ENCODE results near the gene TUBGCP2.

- TF ChIP-seq POLR2A (IDR thresholded peaks at IDR 0.05), result no peak
- TF ChIP-seq, protein P1, sequence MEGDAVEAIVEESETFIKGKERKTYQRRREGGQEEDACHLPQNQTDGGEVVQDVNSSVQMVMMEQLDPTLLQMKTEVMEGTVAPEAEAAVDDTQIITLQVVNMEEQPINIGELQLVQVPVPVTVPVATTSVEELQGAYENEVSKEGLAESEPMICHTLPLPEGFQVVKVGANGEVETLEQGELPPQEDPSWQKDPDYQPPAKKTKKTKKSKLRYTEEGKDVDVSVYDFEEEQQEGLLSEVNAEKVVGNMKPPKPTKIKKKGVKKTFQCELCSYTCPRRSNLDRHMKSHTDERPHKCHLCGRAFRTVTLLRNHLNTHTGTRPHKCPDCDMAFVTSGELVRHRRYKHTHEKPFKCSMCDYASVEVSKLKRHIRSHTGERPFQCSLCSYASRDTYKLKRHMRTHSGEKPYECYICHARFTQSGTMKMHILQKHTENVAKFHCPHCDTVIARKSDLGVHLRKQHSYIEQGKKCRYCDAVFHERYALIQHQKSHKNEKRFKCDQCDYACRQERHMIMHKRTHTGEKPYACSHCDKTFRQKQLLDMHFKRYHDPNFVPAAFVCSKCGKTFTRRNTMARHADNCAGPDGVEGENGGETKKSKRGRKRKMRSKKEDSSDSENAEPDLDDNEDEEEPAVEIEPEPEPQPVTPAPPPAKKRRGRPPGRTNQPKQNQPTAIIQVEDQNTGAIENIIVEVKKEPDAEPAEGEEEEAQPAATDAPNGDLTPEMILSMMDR (IDR thresholded peaks at IDR 0.05), result no peak
- no peak for TF ChIP-seq POLR2AphosphoS5 (IDR thresholded peaks at IDR 0.05)
- no peak for TF ChIP-seq EP300 (IDR thresholded peaks at IDR 0.05)
Measured at GRCh38 chr10:133235265-133235855, 73.3 kb downstream of the TUBGCP2 start.

All from suprapubic skin (tissue), 4 donors.